Measurements from ENCODE around the gene PTPRR.

The PTPRR gene

DNA sequence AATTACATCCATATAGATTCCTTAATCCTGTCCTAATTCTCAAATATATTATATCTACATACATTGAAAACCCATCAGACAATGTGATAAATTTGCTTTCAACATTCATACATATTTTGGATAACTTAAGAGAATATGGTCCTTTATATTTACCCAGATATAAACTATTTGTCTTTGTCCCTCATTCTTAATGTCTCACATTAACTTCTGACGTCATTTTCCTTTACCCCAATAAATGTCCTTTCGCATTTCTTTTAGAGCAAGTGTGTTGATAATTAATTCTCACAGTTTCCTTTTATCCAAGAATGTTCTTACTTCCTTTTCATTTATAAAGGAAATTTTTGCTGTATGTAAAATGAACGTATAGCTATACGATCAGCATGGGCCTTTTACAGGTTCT, 12.6 kb upstream of the PTPRR start:
- TF ChIP-seq POLR2A (IDR thresholded peaks at IDR 0.05; ENCODE audit: extremely low read depth, insufficient read length) = no peak
- DNase-seq (ENCODE audit: low read depth) = no peak
- no peak overlapping the region for H3K4me3 ChIP-seq (ENCODE audit: low read depth, low read length)

DNA sequence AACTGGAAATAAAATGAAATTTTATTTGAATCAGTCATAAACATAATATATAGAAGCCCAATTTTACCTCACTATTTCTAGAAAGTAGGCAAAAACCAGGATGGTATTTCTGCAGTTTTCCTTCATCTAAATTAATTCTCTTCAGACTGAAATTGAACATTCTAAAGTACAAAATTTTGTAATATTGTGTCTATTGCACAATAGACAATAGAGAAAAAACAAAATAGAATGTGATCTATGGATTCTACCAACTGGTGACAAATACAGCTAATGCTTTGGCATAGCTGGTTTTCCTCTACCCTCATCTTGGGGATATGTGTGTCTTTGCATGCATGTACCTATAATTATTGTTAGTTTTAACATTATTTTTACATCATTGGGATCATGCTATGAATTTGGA, 8.5 kb upstream of the PTPRR start:
- DNase-seq (ENCODE audit: low read depth) = no peak
- TF ChIP-seq, protein P1, sequence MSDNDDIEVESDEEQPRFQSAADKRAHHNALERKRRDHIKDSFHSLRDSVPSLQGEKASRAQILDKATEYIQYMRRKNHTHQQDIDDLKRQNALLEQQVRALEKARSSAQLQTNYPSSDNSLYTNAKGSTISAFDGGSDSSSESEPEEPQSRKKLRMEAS (IDR thresholded peaks at IDR 0.05; ENCODE audit: low read depth, low read length) = no peak
- TF ChIP-seq MYC (IDR thresholded peaks at IDR 0.05; ENCODE audit: low read depth, low read length) (no peak), POLR2A (IDR thresholded peaks at IDR 0.05; ENCODE audit: extremely low read depth, insufficient read length) (no peak)
- TF ChIP-seq, protein P2, sequence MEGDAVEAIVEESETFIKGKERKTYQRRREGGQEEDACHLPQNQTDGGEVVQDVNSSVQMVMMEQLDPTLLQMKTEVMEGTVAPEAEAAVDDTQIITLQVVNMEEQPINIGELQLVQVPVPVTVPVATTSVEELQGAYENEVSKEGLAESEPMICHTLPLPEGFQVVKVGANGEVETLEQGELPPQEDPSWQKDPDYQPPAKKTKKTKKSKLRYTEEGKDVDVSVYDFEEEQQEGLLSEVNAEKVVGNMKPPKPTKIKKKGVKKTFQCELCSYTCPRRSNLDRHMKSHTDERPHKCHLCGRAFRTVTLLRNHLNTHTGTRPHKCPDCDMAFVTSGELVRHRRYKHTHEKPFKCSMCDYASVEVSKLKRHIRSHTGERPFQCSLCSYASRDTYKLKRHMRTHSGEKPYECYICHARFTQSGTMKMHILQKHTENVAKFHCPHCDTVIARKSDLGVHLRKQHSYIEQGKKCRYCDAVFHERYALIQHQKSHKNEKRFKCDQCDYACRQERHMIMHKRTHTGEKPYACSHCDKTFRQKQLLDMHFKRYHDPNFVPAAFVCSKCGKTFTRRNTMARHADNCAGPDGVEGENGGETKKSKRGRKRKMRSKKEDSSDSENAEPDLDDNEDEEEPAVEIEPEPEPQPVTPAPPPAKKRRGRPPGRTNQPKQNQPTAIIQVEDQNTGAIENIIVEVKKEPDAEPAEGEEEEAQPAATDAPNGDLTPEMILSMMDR (IDR thresholded peaks at IDR 0.05; ENCODE audit: low read depth, low read length) = no peak
- H3K4me3 ChIP-seq (ENCODE audit: low read depth, low read length) = no peak overlapping the region

DNA sequence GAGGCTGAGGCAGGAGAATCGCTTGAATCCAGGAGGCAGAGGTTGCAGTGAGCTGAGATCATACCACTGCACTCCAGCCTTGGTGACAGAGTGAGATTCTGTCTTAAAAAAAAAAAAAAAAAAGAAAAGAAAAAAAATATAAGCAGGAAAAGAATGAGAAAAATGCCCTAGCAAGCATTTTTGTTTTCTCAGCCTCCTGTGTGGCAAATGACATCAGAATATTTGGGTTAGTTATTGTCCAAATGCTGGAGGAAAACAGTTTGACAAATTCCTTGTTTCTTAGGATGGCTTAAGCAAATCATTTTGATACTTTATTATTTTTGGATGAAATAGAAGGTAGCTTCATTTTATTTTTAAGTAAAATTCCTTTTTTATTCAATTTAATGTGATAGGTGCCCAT, 7.5 kb upstream of the PTPRR start:
- TF ChIP-seq, protein P1 (IDR thresholded peaks at IDR 0.05; ENCODE audit: low read depth, low read length) = no peak
- H3K4me3 ChIP-seq (ENCODE audit: low read depth, low read length) = no peak overlapping the region
- DNase-seq (ENCODE audit: low read depth) = no peak

DNA sequence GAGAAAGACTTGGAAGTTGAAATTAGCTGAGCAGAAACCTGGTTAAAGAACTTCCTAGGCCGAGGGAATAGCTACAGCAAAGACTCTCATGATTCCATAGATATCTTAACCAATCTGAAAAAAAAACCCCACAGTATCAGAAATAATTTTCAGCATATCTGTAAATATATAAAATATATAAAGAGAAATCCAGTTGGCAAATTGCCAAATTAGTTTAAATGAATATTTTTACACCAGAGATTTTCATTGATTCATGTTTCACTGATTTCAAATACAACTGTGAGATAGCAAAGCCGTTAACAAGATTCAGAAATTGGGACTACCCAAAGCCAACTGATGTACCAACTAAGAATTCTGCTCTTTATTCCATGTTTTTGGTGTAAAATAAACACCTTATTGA, 6.8 kb upstream of the PTPRR start:
- TF ChIP-seq, protein P1 (IDR thresholded peaks at IDR 0.05; ENCODE audit: low read depth, low read length) = no peak
- no peak for TF ChIP-seq POLR2A (IDR thresholded peaks at IDR 0.05; ENCODE audit: extremely low read depth, insufficient read length)
- TF ChIP-seq, protein P2 (IDR thresholded peaks at IDR 0.05; ENCODE audit: low read depth, low read length) = no peak
- TF ChIP-seq MYC (IDR thresholded peaks at IDR 0.05; ENCODE audit: low read depth, low read length) = no peak
- no peak for DNase-seq (ENCODE audit: low read depth)
- no peak overlapping the region for H3K4me3 ChIP-seq (ENCODE audit: low read depth, low read length)

DNA sequence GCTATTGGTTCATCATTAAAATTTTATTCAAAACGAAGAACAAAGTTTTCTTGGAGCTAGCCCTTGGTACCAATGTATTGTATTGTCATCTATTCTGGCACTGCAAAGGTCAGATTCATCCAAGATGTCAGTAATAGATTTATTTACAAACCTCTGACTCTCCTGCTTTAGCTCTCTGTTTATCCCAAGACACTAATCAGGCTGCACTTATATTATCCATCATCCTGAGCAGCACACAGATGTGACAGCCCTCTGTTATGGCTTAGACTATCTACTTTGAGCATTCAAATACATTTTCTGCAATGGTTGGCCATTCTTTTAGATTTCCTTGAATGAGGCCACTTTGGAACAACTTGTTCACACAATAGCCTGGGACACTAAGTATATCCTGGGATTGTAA, 5.0 kb upstream of the PTPRR start:
- no peak for DNase-seq (ENCODE audit: low read depth)
- TF ChIP-seq MYC (IDR thresholded peaks at IDR 0.05; ENCODE audit: low read depth, low read length) (no peak), POLR2A (IDR thresholded peaks at IDR 0.05; ENCODE audit: extremely low read depth, insufficient read length) (no peak)
- TF ChIP-seq, protein P1 (IDR thresholded peaks at IDR 0.05; ENCODE audit: low read depth, low read length) = no peak
- TF ChIP-seq, protein P2 (IDR thresholded peaks at IDR 0.05; ENCODE audit: low read depth, low read length) = no peak
- H3K4me3 ChIP-seq (ENCODE audit: low read depth, low read length) = no peak overlapping the region

DNA sequence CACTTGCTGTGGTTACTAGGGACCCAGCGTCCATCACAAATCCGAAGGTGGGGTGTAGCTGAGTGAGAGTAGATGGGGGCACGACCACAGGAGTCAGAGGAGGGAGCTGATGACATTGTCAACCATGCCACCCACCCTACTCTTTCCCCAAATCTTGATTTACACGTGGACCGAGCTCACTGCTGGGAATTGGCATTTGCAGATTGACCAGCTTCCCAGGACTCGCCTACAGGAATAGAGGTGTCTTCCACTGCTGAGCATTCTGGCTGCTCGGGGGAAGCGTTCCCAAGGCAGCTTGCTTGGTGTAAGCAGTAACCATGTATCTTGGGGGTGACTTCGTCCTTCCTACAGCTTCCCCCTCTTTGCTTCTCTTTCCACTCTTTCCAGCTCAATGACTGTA, 353 bp upstream of the PTPRR start:
- no peak overlapping the region for H3K4me3 ChIP-seq (ENCODE audit: low read depth, low read length)
- DNase-seq (ENCODE audit: low read depth) = no peak
- TF ChIP-seq, protein P1 (IDR thresholded peaks at IDR 0.05; ENCODE audit: low read depth, low read length) = no peak
- TF ChIP-seq POLR2A (IDR thresholded peaks at IDR 0.05; ENCODE audit: extremely low read depth, insufficient read length) (no peak), MYC (IDR thresholded peaks at IDR 0.05; ENCODE audit: low read depth, low read length) (no peak)
- TF ChIP-seq, protein P2 (IDR thresholded peaks at IDR 0.05; ENCODE audit: low read depth, low read length) = no peak

DNA sequence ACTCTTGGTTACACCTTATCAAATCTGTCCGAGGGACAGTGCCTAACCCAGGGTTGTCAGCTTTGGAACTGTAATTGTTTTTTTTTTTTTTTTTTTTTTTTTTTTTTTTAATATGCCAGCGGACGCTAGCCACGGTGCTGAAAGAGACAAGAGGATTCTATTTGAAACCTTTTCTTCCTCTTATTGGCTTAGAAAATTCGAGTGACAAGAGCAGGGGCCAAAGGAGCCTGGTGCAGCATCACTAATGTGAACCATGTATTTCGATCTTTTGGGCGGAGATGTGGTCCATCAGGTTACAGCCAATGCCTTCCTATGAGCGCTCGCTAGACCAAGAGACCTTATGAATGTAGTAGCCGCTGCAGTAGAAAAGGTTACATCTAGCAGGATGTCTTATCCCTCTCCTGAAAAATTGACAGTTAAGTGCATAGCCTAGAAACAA, 922 bp downstream of the PTPRR start:
- TF ChIP-seq MYC (IDR thresholded peaks at IDR 0.05; ENCODE audit: low read depth, low read length) = no peak
- no peak for TF ChIP-seq POLR2A (IDR thresholded peaks at IDR 0.05; ENCODE audit: extremely low read depth, insufficient read length)
- peak; percentile 9 for DNase-seq (ENCODE audit: low read depth)
- H3K4me3 ChIP-seq (ENCODE audit: low read depth, low read length) = no peak overlapping the region
